ENCODE measurements around the gene CTIF. TPM values are rescaled to one million over a fixed set of nuclear protein-coding genes. Genes with fewer than 3 reads are reported as not detected.

Gene CTIF
- total RNA-seq, 1 donor from 2014 or later, result 14.0 TPM

DNA sequence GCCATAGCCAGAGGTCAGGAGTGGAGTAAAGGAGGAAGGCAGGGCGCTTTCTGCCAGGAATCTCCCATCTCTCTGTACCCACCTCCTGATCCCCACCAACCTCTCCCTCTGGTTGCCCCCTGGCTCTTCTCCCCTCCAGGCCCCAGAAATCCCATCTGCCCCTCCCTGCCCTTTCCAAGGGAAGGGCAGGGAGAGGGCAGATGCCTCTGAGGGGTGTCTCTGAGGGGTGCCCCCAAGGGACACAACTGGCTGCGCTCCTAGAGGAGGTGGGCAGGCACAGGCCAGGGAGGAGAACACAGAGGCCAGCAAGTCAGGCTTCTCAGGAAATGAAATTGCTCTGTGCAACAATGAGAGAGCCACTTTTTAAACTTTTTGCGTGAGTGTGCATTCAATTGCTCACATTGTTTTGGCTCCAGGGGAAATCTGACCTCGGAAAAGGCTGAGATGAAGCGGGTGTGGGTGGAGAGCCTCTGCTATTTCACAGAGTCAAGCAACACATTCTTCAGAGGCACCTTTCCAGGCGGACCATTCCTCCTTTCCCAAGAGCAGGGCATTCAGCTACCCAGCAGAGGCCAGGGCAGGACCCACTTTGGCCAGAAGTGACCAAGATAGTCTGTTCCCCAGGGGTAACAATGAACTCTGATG is 286.4 kb downstream of the CTIF start:
- ATAC-seq, result no peak

DNA sequence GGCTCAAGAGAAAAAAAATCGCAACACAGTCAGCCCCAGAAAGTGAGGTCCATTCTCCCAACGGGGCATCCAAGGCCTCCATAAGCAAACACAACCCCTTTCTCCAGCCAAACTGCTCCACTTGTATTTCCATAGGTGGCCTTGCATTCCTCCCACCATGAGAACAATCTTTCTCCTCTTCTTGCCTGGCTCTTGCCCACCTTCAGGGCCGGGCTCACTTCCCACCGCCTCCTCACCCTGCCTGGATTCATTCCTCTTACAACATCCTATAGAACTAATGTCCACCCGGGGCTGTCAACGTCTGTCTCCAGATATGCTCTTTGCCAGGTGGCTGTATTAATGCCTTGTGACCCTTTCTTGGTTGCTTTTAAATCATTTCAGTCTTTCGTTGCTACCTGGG is 287.4 kb downstream of the CTIF start:
- ATAC-seq, result no peak

DNA sequence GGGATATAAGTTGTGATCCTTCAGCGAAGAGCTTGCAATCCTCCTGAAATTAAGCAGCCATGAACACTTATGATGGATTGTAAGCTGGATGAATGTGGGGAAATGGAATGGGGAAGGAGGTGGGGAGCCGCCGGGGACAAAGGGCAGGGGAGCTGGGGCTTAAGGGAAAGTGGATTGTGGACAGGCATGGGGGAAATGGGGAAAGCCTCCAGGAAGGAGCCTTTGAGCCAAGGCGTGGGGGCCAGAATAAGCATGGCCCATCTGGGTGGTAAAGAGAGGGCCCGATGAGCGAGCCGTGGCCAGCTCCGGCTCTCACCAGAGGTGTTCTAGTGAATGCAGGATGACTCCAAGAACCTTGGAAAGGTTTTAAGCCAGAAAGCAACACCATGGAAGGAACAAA is 288.0 kb downstream of the CTIF start:
- no peak for ATAC-seq

DNA sequence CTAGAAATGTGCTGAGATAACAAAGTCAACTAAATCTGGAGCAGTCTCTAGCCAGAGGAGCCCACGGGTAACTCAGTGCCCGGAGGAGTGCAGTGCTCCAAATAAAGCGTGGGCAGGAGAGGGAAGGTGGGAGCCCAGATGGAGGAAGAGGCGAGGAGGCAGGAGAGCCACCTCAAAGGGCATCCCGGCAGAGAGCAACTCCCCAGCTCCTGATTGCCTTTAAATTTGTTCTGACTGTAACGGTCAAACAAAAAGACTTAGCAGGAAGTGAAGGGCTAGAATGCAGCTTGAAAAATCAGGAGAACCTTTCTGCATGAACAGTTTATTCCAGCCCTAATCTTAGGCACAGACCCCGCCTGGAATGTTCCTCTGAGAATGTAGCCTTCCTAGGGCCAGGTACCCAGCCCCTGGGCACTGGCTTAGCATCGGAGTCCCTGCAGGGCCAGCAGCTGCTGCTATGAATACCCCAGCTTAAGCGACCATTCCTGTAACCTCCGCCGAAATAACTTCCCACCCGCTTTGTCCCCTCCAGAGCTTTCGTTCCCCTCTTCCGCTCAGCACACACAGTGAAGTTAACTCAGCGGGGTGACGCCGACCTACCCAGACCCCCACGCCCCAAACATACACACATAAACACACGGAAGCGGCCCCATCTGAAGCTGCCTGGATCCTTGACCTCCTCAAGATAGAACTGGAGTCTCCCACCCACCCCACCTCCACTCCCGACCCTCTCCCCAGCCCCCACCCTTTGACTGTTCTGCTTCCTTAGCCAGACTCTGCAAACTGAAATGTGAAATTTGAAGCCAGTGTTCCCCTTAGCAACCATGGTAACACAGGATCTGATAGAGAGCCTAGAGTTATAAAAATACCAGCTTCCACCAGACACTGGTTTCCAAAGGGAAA is 288.7 kb downstream of the CTIF start:
- ATAC-seq, result no peak

DNA sequence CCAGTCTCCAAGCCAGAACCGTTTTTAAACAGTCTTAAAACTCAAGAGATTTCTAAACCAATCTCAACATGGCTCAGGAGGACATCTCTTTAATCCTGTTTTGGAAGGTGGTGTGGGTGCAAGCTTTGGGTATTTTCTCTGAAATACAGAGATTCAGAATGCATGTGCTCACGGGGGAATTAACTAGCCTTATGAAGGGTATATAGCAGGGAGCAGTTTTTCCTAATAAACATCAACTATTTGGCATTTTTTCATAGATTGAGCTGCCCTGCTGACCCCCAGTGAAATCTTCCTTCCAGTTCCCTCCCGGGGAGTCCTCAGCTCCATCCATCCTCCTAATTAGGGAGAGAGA is 289.3 kb downstream of the CTIF start:
- no peak for ATAC-seq

DNA sequence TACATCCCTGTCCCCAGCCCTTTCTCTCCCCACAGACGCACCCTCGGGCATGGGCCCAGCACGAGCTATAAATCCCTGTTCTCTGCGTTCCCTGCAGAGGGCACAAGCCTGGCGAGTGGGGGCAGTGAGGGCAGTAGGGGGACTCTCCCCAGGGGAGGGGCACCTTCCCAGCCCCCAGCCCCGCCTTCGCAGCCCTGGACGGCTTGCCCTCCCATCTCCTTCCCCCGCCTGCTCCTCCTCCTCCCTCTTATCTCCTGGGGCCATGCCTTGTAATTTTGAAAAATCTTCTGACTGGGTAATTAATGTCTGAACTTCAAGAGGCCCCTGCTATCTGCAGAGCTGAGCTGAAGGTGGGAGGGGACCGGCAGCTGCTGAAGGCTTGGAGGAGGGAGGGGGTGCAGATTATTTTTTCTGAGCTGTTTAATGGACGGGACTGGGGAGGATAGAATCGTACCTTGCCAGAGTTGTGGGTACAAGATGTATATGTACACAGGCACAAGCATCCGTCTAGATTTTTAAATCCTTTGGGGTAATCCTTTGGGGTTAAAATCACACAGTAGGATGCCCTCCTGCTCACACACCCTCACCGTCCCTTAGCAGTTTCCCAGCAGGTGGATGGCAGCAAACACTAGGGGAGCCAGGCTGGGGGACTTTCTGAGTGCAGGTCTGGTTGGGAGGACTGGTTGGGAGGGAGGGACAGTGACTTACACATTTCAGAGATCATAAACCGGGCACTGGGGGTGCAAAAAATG is 290.0 kb downstream of the CTIF start:
- ATAC-seq, result no peak

DNA sequence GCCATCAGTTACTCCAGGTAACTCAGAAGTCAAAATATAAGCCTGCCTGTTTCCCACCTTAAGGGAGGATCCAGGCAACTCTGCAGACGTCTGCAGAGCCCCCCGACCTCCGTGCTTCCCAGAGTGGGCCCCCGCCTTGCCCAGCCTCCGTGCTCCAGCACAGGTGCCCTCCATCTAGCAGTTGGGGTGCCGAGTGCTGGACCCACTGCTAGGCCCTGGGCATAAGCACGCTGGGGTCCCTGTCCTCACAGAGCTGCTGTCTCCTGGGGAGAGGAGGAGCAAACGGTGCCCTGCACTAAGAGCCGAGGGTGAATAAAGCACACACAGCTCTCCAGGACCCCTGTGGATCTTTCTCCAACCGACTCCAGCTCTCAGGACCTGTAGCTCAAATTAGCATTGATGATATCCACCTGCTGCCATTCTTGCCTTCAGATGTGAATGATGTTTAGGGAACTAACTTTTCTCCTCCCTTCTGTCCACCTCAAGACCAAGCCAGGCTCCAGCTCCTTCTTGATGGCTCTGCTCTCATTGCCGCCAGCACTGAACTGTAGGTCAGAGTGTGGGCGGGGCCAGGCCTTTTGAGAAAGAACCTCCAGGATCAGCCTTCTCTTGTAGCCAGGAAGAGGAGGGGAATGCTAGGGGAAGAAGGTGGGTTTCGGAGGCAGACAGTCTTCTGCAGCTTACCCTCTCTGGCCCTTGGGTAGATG is 290.8 kb downstream of the CTIF start:
- ATAC-seq, result no peak

DNA sequence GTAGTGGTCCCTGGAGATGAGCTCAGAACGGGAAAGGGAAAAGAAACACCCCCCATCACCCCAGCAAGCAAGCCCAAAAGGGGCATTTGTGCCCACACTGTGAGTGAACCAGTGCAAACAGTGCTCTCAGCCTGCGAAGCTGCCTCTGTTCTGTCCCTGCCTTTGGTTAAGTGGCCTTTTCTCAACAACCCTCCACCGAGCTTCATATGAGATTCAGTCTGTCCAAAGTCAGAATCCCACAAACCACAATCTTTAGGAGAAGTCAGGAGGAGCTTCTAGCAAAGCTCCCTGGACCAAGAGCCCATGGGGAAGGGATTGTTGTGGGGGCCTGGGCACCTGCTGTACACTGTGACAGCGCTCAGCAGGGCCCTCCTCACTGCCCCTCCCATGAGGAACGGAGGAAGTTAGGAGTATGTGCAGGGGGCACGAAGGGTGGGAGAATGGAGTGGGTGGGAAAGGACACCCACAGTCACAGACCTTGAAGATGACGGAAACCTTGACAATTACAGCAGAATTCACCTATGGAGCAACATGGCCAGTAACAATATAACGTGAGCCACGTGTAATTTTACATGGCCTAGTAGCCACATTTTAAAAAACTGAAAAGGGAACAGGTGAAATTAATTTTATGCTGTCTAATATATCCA is 292.4 kb downstream of the CTIF start:
- ATAC-seq, result no peak

DNA sequence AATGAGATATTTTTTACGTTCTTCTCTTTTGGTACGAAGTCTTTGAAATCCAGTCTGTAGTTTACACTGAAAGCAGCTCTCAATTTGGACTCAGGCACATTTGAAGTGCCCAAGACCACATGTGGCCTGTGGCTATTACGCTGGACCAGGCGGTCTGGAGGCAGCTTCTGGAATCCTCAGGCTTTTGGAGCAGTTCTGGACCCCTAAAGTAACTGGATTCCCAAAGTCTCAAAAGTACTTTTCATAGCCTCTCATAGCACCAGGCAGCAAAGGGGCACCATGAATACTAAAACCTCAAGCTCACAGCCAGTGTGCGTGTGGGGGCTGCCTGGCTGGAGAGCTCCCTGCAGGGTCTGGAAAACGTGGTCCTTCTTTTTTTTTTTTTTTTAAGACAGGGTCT is 293.0 kb downstream of the CTIF start:
- ATAC-seq, result no peak

DNA sequence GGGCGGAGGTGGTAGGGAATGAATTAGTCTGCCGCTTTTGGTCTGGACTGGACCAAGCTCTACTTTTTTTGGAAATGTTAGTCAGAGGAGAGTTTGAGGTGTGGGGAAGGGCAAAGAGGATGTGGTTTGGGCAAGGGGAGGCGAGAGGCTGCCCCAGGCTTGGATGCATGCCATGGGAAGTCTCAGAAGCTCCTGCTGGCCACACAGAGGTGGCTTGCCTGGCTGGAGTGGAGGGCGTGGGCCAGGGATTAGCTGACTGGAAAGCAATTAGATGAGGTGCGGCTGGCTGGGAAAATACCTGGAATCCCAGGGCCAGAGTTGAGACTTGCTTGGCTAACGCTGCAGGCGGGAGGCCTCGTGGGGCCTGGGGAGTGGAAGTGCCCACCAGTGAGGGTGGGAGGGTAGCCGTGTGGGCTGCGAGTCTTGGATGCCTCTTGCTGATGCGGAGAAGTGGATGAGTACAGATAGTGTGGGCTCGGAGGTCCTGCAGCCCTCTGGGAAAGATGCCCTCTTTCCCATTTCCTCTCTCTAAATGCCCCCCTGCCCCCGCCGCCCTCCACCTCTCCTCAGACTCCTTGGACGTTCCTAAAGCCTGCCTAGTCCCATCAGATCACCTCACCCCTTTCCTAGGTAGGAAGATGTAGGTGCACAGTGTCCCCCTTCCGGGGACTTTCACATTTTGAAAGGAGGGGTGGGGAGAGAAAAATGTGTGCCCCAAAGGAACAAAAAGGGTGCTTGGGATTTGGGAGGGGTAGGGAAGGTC is 294.3 kb downstream of the CTIF start:
- peak; percentile 4 for ATAC-seq

DNA sequence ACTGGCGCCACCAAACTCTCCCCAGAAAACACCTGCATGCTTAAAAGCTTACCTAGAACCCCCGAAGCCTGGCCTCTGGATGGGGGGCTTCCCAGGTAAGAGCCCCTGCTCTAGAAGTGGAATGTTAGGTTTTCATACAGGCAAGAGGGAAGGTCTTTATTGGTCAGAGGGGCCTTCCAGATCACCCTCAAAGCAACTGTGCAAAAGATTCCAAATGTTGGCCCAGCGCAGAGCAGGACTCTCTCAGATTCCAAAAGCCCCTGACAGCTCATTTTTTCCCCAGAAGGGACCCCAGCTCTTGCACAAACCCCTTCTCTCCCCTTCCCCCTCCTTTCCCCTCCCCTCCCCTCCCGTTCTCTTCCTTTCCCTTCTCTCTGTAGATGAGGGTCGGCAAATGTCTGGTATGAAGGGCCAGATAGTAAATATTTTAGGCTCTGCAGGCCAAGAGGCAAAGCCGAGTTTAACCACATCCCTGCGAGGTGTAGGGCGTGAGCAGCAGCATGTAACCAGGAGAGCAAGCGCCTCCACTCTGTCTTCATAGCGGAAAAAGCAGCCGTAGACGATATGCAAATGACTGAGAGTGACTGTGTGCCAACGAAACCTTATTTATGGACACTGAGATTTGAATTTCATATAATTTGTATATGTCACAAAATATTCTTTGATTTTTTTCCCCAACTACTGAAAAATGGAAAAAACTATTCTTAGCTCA is 295.0 kb downstream of the CTIF start:
- ATAC-seq, result peak; percentile 50

DNA sequence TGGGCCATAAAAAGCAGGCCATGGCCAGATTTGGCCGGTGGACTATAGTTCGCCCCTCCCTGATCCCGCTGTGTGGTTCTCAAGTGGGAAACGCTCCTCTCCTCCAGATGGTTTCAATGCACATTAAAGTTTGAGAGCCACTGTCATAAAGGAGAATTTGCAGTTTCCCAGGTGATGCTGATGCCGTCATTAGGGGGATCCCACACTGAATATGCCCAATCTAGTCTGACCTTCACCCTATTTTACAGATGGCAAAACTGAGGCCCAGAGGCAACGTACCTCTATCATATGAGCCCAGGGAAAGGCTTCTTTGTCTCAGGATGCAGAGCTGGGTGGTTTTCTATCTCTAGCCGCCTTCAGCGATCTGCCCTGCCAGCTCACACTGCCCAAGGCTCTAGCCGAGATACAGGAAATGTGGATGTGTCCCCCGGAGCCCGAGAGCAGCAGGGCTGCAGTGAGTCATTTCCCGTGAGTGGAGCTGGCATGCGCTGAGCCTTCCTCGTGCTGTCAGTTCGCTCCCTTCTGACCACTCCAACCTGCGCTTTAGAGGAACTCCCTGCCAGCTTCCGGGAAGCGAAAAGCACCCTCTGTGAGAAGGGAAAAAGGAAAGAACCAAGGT is 295.7 kb downstream of the CTIF start:
- peak; percentile 77 for ATAC-seq

DNA sequence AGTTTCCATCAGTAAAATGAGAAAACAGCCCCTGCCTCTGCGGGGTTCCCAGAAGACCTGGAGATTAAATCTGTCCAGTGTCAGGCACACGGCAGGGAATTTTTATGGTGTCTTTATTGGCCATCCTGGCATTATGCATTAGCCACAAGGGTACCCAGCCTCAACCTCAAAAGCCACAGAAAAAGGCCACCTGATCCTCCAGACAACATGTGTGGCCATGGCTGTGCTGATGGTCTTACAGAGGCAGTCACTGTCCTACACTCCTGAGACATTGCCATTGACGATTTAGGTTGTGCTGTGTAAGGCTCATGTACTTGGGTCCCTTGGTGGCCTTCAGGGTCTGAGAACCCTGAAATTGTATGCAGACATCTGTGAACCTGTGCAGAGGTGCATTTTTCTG is 296.3 kb downstream of the CTIF start:
- ATAC-seq, result no peak

DNA sequence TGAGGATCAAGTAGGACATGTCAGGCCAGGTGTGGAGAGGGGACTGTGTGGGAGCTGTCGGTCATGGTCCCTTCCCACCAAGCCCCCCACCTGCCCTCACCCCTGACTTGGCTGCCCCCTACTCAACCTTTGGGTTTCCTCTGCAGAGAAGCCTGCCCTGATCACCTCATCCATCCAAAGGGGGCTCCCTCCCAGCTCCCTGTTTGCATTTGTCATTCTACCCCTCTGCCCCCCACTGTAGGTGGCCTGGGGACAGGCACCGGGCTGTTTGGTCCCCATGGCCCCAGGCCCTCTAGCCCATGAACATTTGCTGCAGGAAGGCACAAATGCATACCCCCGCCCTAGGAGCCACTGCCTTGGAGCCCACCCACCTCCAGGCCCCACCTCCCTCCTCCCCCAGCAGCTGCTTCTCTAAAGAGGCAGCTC is 296.9 kb downstream of the CTIF start:
- ATAC-seq, result no peak

DNA sequence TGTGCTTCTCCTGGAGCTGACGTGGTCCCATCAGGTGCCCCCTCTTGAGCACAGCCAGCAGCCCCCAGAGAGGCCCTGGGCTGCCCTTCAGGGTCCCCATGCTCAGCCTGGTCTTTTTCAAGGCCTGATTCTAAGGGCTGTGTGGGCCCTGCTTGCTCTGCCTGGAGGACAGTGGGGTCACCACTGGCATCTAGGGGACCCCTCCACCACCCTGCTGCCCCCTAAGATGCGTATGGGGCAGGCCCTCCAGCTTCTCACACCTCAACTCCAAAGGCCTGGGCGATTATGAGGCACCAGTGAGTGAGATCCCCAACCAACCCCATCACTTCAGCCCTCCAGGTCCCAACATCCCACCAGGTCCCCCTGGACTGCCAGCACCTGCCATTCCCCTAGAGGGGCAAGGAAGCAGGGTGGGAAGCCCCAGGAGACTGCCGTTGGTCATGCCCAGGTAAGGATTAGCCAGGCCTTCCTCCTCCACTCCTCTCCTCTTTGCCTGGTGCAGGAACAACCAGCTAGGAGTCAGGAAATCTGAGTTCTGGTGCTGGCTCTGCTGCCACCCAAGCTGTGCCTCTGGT is 297.5 kb downstream of the CTIF start:
- no peak for ATAC-seq

DNA sequence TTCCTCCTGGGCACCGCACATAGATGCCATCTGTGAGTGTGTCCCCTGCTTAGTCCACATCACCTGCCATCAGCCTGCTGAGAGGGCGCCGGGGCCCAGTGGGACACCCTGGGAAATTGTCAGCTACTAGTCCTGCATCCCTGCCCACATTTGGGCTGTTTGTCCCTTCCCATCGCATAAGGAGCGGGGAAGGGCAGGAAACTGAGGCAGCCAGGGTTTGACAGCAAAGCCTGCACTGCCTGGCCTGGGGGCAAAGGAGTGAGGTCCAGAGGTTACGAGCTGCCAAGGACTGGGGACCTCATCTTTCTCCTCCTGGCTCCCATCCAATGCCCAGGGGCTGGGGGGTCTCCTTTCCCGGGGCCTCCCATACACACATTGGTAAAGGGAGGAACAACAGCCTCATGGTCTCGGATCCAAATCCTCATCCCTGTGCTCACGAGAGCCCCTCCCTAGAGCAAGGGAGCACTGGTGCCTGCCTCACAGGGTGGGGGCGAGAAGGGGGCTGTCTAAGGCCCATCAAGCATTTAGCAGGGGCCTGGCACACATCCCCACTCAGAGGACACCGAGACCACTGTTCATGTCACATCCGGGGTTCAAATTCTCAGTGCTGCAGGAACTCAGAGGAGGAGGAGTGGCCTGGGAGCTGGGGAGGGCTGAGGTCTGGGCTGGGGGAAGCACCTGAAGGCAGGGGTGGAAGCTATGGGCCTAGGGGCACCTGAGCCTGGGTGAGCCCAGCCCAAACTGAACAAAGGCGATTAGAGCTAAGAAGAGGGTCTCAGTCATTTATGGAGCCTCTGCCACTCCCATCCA is 298.2 kb downstream of the CTIF start:
- no peak for ATAC-seq

DNA sequence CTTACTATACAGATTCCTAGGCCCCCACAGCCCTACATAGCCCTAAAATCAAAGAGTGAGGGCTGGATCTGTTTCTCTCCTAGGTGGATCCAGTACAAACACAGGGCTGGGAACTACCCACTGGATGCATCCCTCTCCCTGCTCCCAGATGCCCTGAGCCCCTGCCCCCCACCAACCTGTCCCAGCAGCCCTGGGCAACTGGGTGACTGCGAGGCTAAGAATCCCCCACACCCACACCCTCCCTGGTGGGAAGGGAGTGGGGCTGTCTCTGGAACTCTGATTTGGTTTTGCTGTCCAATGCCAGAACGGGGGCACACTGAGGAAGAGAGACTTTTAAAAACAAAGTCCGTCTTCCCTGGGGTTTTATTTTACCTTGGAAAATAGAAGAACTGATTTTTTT is 298.8 kb downstream of the CTIF start:
- ATAC-seq, result no peak

DNA sequence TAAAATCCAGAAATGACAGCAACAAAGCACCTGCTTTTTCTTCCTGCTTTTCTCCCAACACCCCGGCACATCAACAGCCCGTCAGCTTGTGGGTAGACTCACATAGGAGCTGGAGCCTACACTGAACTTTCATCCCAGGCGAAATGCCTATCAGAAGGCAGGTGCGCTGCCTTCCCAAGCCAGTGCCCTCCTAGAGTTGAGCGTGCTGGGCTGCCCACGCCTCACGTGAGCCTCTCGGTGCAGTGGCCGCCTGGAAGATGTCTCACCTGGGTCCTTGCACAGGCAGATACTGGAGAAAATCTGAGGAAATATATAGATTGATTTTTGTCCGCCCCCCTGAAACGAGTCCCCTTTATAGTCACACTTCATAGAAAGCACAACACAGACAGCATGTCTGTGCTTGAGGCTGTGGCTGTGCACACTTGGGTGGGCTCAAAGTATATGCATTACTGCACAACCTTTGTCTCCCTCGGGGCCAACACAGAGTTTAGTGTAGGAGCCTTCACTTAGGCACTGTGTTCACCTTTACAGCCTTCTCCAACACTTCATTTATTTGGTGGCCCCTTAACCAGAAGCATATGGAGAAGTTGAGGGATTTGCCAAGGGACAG is 299.4 kb downstream of the CTIF start:
- ATAC-seq, result no peak
